ENCODE measurements around the gene GPR35.
"Not testable (repeated sequence)": the region's sequence is repeated elsewhere in the genome, so short reads cannot be mapped to it uniquely, and the experiment has no call there.

GPR35 gene

DNA sequence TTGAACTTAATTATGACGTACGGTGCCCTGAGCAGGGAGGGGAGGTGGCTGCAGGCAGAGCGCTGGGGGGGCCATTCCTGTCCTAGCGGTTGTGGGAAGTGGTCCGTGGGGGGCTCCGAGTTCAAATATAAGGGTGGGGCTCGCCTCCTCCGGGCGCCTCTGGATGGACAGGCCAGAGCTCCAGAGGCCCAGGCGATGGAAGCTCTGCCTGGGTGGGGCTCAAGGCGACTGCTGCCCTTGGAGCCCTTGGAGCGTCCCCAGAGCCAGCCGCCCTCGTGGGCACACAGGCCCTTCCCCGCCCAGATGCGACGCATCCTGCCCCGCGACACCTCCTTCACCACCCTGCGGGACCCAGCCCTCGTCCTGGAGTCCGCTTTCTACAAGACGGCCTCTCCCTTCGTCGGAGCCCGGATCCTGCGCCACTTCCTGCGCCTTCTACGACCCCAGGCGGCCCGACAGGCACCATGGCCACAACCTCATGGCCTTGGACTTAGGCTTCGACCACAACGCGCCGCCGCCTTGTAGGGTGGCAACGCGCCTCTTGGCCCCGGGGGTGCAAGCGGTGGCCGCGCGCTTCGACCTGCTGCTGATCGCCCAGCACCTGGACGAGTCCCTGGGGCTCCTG is 46.9 kb downstream of the GPR35 start:
- H3K4me3 Mint-ChIP-seq: no peak overlapping the region
- no peaks in the 10 kb centered on the region for H3K36me3 Mint-ChIP-seq (ENCODE audit: low read depth)
- H3K9me3 Mint-ChIP-seq: no peaks in the 10 kb centered on the region
- intact Hi-C loops (cut with micrococcal nuclease): no loop called here
- H3K27ac Mint-ChIP-seq: no peak overlapping the region
- peaks cover 53% of the 10 kb centered on the region for H3K27me3 Mint-ChIP-seq
- H3K4me1 Mint-ChIP-seq (ENCODE audit: low read depth): peaks cover 5% of the 10 kb centered on the region

DNA sequence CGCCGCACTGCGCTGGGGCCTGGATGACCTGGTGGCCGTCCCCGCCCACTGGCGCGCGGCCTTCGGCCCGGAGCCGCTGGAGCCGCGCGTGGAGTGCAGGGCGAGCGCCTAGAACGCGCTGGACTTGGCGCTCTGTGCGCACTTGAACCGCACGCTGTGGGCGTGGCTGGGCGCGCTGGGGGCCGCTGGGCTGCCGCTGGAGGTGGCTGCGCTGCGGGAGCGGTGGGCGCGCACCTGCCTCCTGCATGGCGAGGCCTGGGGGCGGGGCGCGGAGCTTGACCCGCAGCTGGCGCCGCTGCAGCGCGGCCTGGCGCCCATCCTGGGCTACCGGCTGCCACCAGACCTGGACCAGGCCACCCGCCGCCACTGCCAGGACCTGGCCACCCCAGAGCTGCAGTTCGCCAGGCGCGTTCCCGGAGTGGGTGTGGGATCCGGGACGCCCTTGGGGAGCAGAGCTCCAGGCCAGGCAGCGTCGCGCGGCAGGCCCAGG is 47.5 kb downstream of the GPR35 start:
- Mint-ChIP-seq H3K27ac (no peak overlapping the region), H3K27me3 (peaks cover 50% of the 10 kb centered on the region), H3K9me3 (no peaks in the 10 kb centered on the region), H3K36me3 (ENCODE audit: low read depth) (no peaks in the 10 kb centered on the region), H3K4me1 (ENCODE audit: low read depth) (peaks cover 5% of the 10 kb centered on the region), H3K4me3 (no peak overlapping the region)
- intact Hi-C loops (cut with micrococcal nuclease): no loop called here

- Mint-ChIP-seq H3K27me3 (peaks cover 46% of the 10 kb centered on the region), H3K27ac (peak overlapping the region; percentile 10)
- H3K36me3 Mint-ChIP-seq (ENCODE audit: low read depth); intact Hi-C loops (cut with micrococcal nuclease); H3K4me1 Mint-ChIP-seq (ENCODE audit: low read depth); H3K9me3 Mint-ChIP-seq; H3K4me3 Mint-ChIP-seq: not testable (repeated sequence)
These were observed 49.3 kb downstream of the GPR35 start for GRCh38 chr2:240674461-240675184.

DNA sequence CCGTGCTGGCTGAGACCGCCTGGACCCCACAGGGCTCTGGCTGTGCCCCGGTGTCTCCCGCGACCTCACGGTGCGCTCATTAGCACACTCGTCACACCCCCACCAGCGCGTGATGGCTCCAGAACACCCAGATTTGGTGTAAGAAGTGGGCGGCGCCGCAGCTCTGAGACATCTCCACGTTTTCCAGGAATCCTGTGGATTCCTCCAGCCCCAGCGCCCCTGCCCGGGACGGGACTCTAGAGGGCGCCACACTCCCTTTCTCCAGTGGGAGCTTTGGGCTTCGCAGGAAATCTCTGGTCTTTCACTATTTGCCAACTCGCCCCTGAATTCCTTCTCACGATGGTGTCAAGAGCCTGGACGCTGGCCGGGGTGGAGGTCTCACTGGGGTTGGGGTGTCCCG is 50.1 kb downstream of the GPR35 start:
- H3K9me3 Mint-ChIP-seq; H3K4me1 Mint-ChIP-seq (ENCODE audit: low read depth); H3K36me3 Mint-ChIP-seq (ENCODE audit: low read depth); H3K4me3 Mint-ChIP-seq; intact Hi-C loops (cut with micrococcal nuclease); H3K27ac Mint-ChIP-seq: not testable (repeated sequence)
- H3K27me3 Mint-ChIP-seq: peaks cover 40% of the 10 kb centered on the region

DNA sequence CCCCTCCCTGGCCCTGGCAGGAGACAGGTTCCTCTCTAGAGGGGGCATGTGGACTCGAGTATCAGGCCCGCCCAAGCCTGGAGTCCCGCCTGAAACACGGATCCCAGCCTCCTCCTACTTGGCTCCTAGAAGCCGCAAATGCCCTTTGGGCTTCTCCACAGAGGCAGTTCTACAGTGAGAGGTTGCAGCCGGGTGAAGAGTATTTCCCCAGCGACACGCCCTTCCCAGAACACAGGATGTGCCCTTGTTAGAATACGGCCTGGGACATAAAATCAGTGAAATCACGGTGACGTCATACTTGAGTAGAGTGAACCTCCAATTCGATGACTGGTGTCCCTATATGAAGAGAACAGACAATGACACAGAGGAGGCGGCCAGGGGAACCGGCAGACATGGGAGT is 52.8 kb downstream of the GPR35 start:
- H3K9me3 Mint-ChIP-seq; H3K27ac Mint-ChIP-seq; H3K36me3 Mint-ChIP-seq (ENCODE audit: low read depth); intact Hi-C loops (cut with micrococcal nuclease); H3K4me3 Mint-ChIP-seq; H3K4me1 Mint-ChIP-seq (ENCODE audit: low read depth): not testable (repeated sequence)
- peaks cover 18% of the 10 kb centered on the region for H3K27me3 Mint-ChIP-seq

DNA sequence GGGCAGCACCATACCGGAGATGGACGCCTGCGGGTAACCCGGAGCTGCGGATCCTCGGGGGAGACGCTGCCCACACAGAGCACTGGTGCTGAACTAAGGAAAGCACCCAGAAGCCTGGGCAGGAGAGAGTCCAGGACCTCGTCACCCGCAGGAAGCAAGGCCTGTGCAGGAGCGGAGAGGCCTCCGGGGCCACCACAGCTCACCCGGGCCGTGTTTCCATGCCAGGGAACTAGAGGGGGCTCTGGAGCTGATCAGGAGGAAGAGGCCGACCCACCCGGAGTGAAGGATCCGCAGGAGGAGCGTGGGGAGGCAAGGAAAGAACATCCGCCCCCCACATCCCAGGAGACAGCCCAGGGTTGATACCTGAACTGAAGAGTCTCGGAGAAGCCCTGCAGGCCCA is 53.6 kb downstream of the GPR35 start:
- intact Hi-C loops (cut with micrococcal nuclease); H3K9me3 Mint-ChIP-seq; H3K4me1 Mint-ChIP-seq (ENCODE audit: low read depth); H3K27ac Mint-ChIP-seq; H3K4me3 Mint-ChIP-seq; H3K36me3 Mint-ChIP-seq (ENCODE audit: low read depth): not testable (repeated sequence)
- peaks cover 12% of the 10 kb centered on the region for H3K27me3 Mint-ChIP-seq

DNA sequence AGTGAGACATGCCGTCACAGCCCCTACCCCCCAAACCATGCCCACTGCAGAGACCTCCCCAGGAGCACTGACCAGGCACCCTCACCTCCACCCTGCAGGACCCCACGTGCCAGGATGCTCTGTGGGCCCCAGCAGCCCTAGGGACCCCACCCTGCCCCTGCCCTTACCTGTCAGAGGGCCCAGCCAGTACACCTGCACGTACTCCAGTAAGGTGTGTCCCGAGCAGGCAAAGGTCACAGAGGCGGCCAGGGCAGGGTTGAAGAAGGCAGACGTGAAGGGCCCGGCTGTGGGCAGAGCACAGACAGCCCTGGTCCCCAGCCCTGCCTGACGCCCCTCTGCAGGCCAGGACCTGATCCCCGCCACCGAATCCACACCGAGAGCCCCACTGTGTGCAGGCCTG is 54.9 kb downstream of the GPR35 start:
- H3K4me1 Mint-ChIP-seq (ENCODE audit: low read depth); H3K27ac Mint-ChIP-seq; H3K9me3 Mint-ChIP-seq; intact Hi-C loops (cut with micrococcal nuclease); H3K36me3 Mint-ChIP-seq (ENCODE audit: low read depth); H3K4me3 Mint-ChIP-seq: not testable (repeated sequence)
- H3K27me3 Mint-ChIP-seq: peaks cover 10% of the 10 kb centered on the region

Measured in dendritic cell treated with granulocyte-macrophage colony-stimulating factor and Interleukin-4, amounts not matched to agents 40 ng/mL and 50 ng/mL, for 4 days (primary cell).